H1 (cell line): ENCODE measurements around the gene HGD. TPM values are rescaled to one million over a fixed set of nuclear protein-coding genes. Genes with fewer than 3 reads are reported as not detected.

Experiments
- CTCF ChIA-PET: fragments of 300-600 bp; sonication (Branson Sonifier 250); formaldehyde crosslinking; loops from one replicate; lab custom pipeline; 2021; ENCODE audit not compliant: partially characterized antibody; lab: Charles Lee
- POLR2A ChIA-PET: fragments of 300-600 bp; sonication (Branson Sonifier 250); formaldehyde crosslinking; loops from one replicate; lab custom pipeline; 2021; ENCODE audit warnings: inconsistent platforms; ENCODE audit not compliant: partially characterized antibody; lab: Charles Lee
- DNase-seq, 2 experiments: peaks; one replicate each; pipeline versions ENCODE4 v3.0.0 to v3.0.0-alpha.2; 2010 to 2022; ENCODE audit warnings: low spot score in 2 of 2, low read depth in 1 of 2, mixed read lengths in 1 of 2
- FAIRE-seq: peaks from 2 replicates; lab custom pipeline; 2011; peaks lifted over from hg19 to GRCh38; lab: Jason Lieb, UNC
- H2AFZ ChIP-seq: 2 replicates; pipeline ENCODE4 v1.8.1; 2012; ENCODE audit warnings: low read length, inconsistent platforms
- H2AK5ac ChIP-seq: 2 replicates; pipeline ENCODE4 v1.6.1; 2013; ENCODE audit warnings: low read depth, low read length
- H2BK120ac ChIP-seq: replicated peaks from 2 replicates; pipeline ENCODE3; 2013; ENCODE audit warnings: low read depth, low read length, inconsistent platforms
- H2BK12ac ChIP-seq: 2 replicates; pipeline ENCODE4 v1.6.1; 2013; ENCODE audit warnings: low read depth, low read length
- H2BK15ac ChIP-seq: 2 replicates; pipeline ENCODE4 v1.6.1; 2013; ENCODE audit warnings: low read length
- H2BK20ac ChIP-seq: 2 replicates; pipeline ENCODE4 v1.6.1; 2013; ENCODE audit warnings: low read length
- H2BK5ac ChIP-seq: 2 replicates; pipeline ENCODE4 v1.6.1; 2013; ENCODE audit warnings: low read depth, low read length
- H3K14ac ChIP-seq: 2 replicates; pipeline ENCODE4 v1.6.1; 2013; ENCODE audit warnings: inconsistent platforms; ENCODE audit not compliant: insufficient read length
- H3K18ac ChIP-seq: 2 replicates; pipeline ENCODE4 v1.6.1; 2013; ENCODE audit warnings: low read length; ENCODE audit errors: extremely low read depth
- H3K23ac ChIP-seq: 2 replicates; pipeline ENCODE4 v1.6.1; 2013; ENCODE audit warnings: inconsistent platforms; ENCODE audit not compliant: insufficient read length
- H3K23me2 ChIP-seq: 2 replicates; pipeline ENCODE4 v1.6.1; 2013; ENCODE audit warnings: low read depth, low read length
- H3K27ac ChIP-seq: 2 replicates; pipeline ENCODE4 v1.6.1; 2011; ENCODE audit warnings: low read depth, low read length, inconsistent platforms
- H3K27me3 ChIP-seq, 4 experiments: replicated peaks in 1 of 4; 1 replicate in 1 of 4; 2 replicates in 3 of 4; pipeline versions ENCODE4 v1.6.1 to v1.8.1; 2011 to 2013; ENCODE audit warnings: low read length in 3 of 4, mild to moderate bottlenecking in 3 of 4, inconsistent platforms in 2 of 4, mixed read lengths in 2 of 4, moderate library complexity in 1 of 4; ENCODE audit not compliant: control insufficient read depth in 3 of 4, insufficient read depth in 3 of 4; ENCODE audit errors: extremely low read depth in 1 of 4
- H3K36me3 ChIP-seq, 4 experiments: 2 replicates each; pipeline versions ENCODE4 v1.6.1 to v1.8.1; 2011 to 2013; ENCODE audit warnings: mild to moderate bottlenecking in 4 of 4, low read length in 3 of 4, moderate library complexity in 2 of 4, control low read depth in 1 of 4, inconsistent platforms in 1 of 4; ENCODE audit not compliant: insufficient read depth in 4 of 4, control insufficient read depth in 2 of 4
- H3K4ac ChIP-seq: replicated peaks from 2 replicates; pipeline ENCODE3; 2013; ENCODE audit warnings: low read length, low read depth, mixed read lengths, inconsistent platforms; ENCODE audit not compliant: insufficient read length
- H3K4me1 ChIP-seq, 4 experiments: replicated peaks in 1 of 4; 1 replicate in 1 of 4; 2 replicates in 3 of 4; pipeline versions ENCODE4 v1.6.1 to v1.8.1; 2011 to 2013; ENCODE audit warnings: low read length in 3 of 4, inconsistent platforms in 2 of 4, mixed read lengths in 1 of 4; ENCODE audit not compliant: insufficient read depth in 4 of 4, control insufficient read depth in 3 of 4
- H3K4me2 ChIP-seq, 2 experiments: 2 replicates each; pipeline versions ENCODE4 v1.6.1 to v1.8.1; 2011 to 2013; ENCODE audit warnings: low read depth in 2 of 2, low read length in 2 of 2, control low read depth in 1 of 2, inconsistent platforms in 1 of 2, mild to moderate bottlenecking in 1 of 2; ENCODE audit not compliant: insufficient read depth in 1 of 2
- H3K4me3 ChIP-seq, 4 experiments: fragments of 200-600, 300-600 bp in 1 of 4; sonication (generic), shearing (Covaris generic), sonication (Bioruptor Twin) in 1 of 4; 2 replicates each; pipeline versions ENCODE4 v1.5.1 to v1.8.1; 2011 to 2016; ENCODE audit warnings: low read length in 4 of 4, low read depth in 3 of 4, control low read depth in 2 of 4, inconsistent platforms in 2 of 4, mild to moderate bottlenecking in 2 of 4, mixed read lengths in 1 of 4, moderate library complexity in 1 of 4; ENCODE audit not compliant: insufficient read depth in 2 of 4; ENCODE audit errors: extremely low read depth in 1 of 4
- H3K56ac ChIP-seq: replicated peaks from 2 replicates; pipeline ENCODE3; 2013; ENCODE audit warnings: low read depth, mild to moderate bottlenecking, mixed read lengths, low read length, inconsistent platforms; ENCODE audit not compliant: insufficient read length
- H3K79me1 ChIP-seq: 2 replicates; pipeline ENCODE4 v1.6.1; 2013; ENCODE audit warnings: low read depth, low read length, control low read depth
- H3K79me2 ChIP-seq, 2 experiments: 2 replicates each; pipeline versions ENCODE4 v1.6.1 to v1.8.1; 2012 to 2013; ENCODE audit warnings: low read length in 2 of 2, mild to moderate bottlenecking in 2 of 2, inconsistent platforms in 1 of 2; ENCODE audit not compliant: insufficient read depth in 2 of 2, control insufficient read depth in 1 of 2
- H3K9ac ChIP-seq, 4 experiments: replicated peaks in 1 of 4; 1 replicate in 1 of 4; 2 replicates in 3 of 4; pipeline versions ENCODE4 v1.6.1 to v1.8.1; 2011 to 2013; ENCODE audit warnings: low read depth in 3 of 4, low read length in 3 of 4, control low read depth in 2 of 4, mild to moderate bottlenecking in 2 of 4, moderate library complexity in 2 of 4, inconsistent platforms in 1 of 4; ENCODE audit errors: extremely low read depth in 1 of 4
- H3K9me3 ChIP-seq, 2 experiments: 2 replicates each; pipeline versions ENCODE4 v1.6.1 to v1.8.1; 2012 to 2013; ENCODE audit warnings: mild to moderate bottlenecking in 2 of 2, moderate library complexity in 2 of 2, control low read depth in 1 of 2, inconsistent platforms in 1 of 2, low read depth in 1 of 2, low read length in 1 of 2, mixed read lengths in 1 of 2; ENCODE audit not compliant: insufficient read depth in 2 of 2
- H4K20me1 ChIP-seq, 2 experiments: replicated peaks in 1 of 2; 2 replicates each; pipeline versions ENCODE3 to v1.8.1; 2011 to 2013; ENCODE audit warnings: inconsistent platforms in 2 of 2, low read length in 2 of 2, mild to moderate bottlenecking in 1 of 2; ENCODE audit not compliant: insufficient read depth in 2 of 2, control insufficient read depth in 1 of 2
- H4K5ac ChIP-seq: 2 replicates; pipeline ENCODE4 v1.6.1; 2013; ENCODE audit warnings: low read length, low read depth, mixed read lengths, inconsistent platforms; ENCODE audit not compliant: insufficient read length
- H4K8ac ChIP-seq: 2 replicates; pipeline ENCODE4 v1.8.0; 2013; ENCODE audit warnings: mild to moderate bottlenecking, moderate library complexity, low read length, inconsistent platforms; ENCODE audit not compliant: insufficient read depth; ENCODE audit errors: extremely low read depth
- H4K91ac ChIP-seq: replicated peaks from 2 replicates; pipeline ENCODE3; 2013; ENCODE audit warnings: low read length, mixed read lengths, inconsistent platforms; ENCODE audit not compliant: insufficient read length
- ASH2L ChIP-seq: fragments of 200-600, 300-600 bp; sonication (generic); IDR thresholded peaks from one replicate; pipeline ENCODE4 v1.7.1; 2017; ENCODE audit warnings: low read length
- HDAC6 ChIP-seq: IDR thresholded peaks from one replicate; pipeline ENCODE4 v1.7.1; 2012; ENCODE audit warnings: low read depth, mild to moderate bottlenecking, inconsistent platforms, low read length, moderate library complexity
- KDM1A ChIP-seq: fragments of 200-600, 300-600 bp; sonication (generic); IDR thresholded peaks from 2 replicates; pipeline ENCODE4 v1.7.1; 2016; ENCODE audit warnings: mild to moderate bottlenecking, low read length, borderline replicate concordance
- MAFK ChIP-seq: IDR thresholded peaks from 2 replicates; pipeline ENCODE4 v1.6.1; 2012; ENCODE audit warnings: low read depth, mild to moderate bottlenecking, improper control_type of control experiment, low read length
- RAD21 ChIP-seq, 2 experiments: IDR thresholded peaks in 1 of 2; conservative IDR thresholded peaks in 1 of 2; 2 replicates each; pipeline ENCODE4 v1.6.1; 2011; ENCODE audit warnings: low read depth in 2 of 2, low read length in 2 of 2, improper control_type of control experiment in 1 of 2, inconsistent platforms in 1 of 2, mild to moderate bottlenecking in 1 of 2, moderate library complexity in 1 of 2
- RNF2 ChIP-seq: fragments of 200-900, 300-1000 bp; sonication (generic); IDR thresholded peaks from 2 replicates; pipeline ENCODE4 v1.7.1; 2016; ENCODE audit warnings: borderline replicate concordance, low read depth, mild to moderate bottlenecking, antibody characterized with exemption, low read length; ENCODE audit not compliant: poor library complexity, severe bottlenecking; ENCODE audit errors: missing control alignments
- TCF12 ChIP-seq: IDR thresholded peaks from 2 replicates; pipeline ENCODE4 v1.6.1; 2011; ENCODE audit warnings: low read depth, mild to moderate bottlenecking, low read length
- WGBS, 2 experiments: shearing (Covaris generic) in 1 of 2; methylation state at CpG; one replicate each; pipeline versions ENCODE4 v1.1.6 to v1.1.7; 2013 to 2015; ENCODE audit warnings: low lambda C conversion rate in 2 of 2, mixed read lengths in 2 of 2, inconsistent platforms in 1 of 2, low coverage in 1 of 2, missing lambda C conversion rate in 1 of 2; ENCODE audit not compliant: insufficient replicate concordance in 2 of 2, insufficient coverage in 1 of 2, insufficient read length in 1 of 2; ENCODE audit errors: extremely low coverage in 1 of 2, missing lambda C conversion rate in 1 of 2; 5-methylcytosine and 5-hydroxymethylcytosine counted together
- polyA plus RNA-seq, 7 experiments: library from polyadenylated mRNA; depleted of rRNA in 3 of 7; stranded (reverse) in 5 of 7; unstranded in 2 of 7; fragments of >200 nt in 5 of 7; fragments of 200-250 nt in 2 of 7; gene quantifications; 1 replicate in 5 of 7; 2 replicates in 1 of 7; 4 replicates in 1 of 7; pipeline versions ENCODE4 v1.2.1 to v1.2.3, GENCODE V29; 2011 to 2013; ENCODE audit warnings: missing spikeins in 2 of 7, mixed read lengths in 2 of 7
- total RNA-seq: library from RNA; stranded (reverse); fragmentation: NEBNext Ultra II Directional; extraction: Animal tissue kit (Norgen Biotek cat#: 25700); gene quantifications from 2 replicates; pipeline ENCODE4 v1.2.1, GENCODE V29; 2021
- TF ChIP-seq, protein P1 (sequence below), 3 experiments: IDR thresholded peaks; 1 replicate in 2 of 3; 2 replicates in 1 of 3; pipeline versions ENCODE4 v1.5.1 to v1.6.1; 2011; ENCODE audit warnings: low read length in 3 of 3, mild to moderate bottlenecking in 3 of 3, inconsistent platforms in 2 of 3, low read depth in 1 of 3, moderate library complexity in 1 of 3; ENCODE audit not compliant: insufficient read depth in 1 of 3; ENCODE audit errors: control extremely low read depth in 1 of 3

HGD gene
- total and polyA plus RNA-seq, 2 of the 8 experiments (the other 6 are each of a cell fraction or from before 2014, with no cell fraction given): 0.11 TPM; not detected in 1

DNA sequence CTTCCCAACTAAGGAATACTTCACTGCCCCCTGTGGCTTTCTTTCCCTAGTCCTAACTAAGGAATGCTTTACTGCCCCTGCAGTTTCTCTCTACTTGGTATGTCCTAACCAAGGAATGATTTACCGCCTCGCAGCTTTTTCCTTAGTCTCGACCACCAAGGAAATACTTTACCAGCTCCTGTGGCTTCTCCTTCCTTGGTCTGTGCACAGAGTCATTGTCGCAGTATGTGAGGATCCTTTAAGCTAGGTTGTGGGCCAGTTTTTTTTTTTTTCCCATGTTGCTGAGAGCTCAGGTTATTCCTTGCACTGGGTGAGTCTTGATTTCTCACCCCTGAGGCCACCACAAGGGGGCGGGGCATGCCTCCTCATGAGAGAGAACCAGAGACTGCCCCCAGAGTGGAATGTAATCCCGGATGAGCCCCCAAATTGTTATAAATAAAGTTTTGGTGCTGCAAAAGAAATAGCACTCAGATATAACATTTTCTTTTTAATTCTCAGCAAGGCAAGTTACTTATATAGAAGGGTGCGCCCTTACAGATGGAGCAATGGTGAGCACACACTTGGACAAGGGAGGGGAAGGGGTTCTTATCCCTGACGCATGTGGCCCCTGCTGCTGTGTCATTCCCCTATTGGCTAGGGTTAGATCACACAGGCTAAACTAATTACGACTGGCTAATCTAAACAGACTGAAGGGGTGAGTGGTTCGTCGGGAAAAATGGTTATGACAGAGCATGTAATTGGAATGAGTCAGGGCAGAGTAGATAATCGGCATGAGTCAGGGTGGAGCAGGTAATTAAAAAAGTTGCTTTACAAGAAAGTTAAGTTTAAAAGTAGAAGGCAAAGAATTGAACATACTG is 58.9 kb downstream of the HGD start:
- peaks cover 24% of the 10 kb centered on the region in 2 experiments for H3K9me3 ChIP-seq
- TF ChIP-seq TCF12 (no peak), MAFK (no peak), RAD21 (IDR thresholded peaks at IDR 0.05 in 1 of 2, conservative IDR thresholded peaks at IDR 0.05 in 1 of 2; ENCODE audit: low read depth in 2 of 2, low read length in 2 of 2) (peak; percentile 60 to 68), ASH2L (no peak), KDM1A (no peak), RNF2 (no peak), HDAC6 (no peak)
- TF ChIP-seq, protein P1, sequence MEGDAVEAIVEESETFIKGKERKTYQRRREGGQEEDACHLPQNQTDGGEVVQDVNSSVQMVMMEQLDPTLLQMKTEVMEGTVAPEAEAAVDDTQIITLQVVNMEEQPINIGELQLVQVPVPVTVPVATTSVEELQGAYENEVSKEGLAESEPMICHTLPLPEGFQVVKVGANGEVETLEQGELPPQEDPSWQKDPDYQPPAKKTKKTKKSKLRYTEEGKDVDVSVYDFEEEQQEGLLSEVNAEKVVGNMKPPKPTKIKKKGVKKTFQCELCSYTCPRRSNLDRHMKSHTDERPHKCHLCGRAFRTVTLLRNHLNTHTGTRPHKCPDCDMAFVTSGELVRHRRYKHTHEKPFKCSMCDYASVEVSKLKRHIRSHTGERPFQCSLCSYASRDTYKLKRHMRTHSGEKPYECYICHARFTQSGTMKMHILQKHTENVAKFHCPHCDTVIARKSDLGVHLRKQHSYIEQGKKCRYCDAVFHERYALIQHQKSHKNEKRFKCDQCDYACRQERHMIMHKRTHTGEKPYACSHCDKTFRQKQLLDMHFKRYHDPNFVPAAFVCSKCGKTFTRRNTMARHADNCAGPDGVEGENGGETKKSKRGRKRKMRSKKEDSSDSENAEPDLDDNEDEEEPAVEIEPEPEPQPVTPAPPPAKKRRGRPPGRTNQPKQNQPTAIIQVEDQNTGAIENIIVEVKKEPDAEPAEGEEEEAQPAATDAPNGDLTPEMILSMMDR (IDR thresholded peaks at IDR 0.05; ENCODE audit: control extremely low read depth in 1 of 3, insufficient read depth in 1 of 3, low read depth in 1 of 3, low read length in 3 of 3): peak; percentile 23 to 35 (median 33); a peak in 3 of 4 replicates
- DNase-seq: peak in 1 of 2 experiments; percentile 69
- H2BK12ac ChIP-seq: no peak overlapping the region
- no peak overlapping the region for H3K14ac ChIP-seq
- no peak overlapping the region; a peak in 1 of 8 replicates for H3K4me3 ChIP-seq
- WGBS, 2 experiments: 83% methylated on average over 12 of the region's 12 CpGs; no CpG with 5 or more reads in 1 of the 2 experiments
- POLR2A ChIA-PET: no interaction called here
- no peak overlapping the region for H3K27ac ChIP-seq
- no peaks in the 10 kb centered on the region for H3K23me2 ChIP-seq
- no peak overlapping the region for H2AK5ac ChIP-seq
- H2BK5ac ChIP-seq: no peak overlapping the region
- no peak overlapping the region for H2BK120ac ChIP-seq
- H3K18ac ChIP-seq: no peak overlapping the region
- H4K5ac ChIP-seq: no peak overlapping the region
- FAIRE-seq: no peak
- no peak overlapping the region for H3K4ac ChIP-seq
- no peaks in the 10 kb centered on the region for H3K79me1 ChIP-seq
- no peak overlapping the region for H2AFZ ChIP-seq
- no peaks in the 10 kb centered on the region for H3K79me2 ChIP-seq
- H4K8ac ChIP-seq: no peak overlapping the region
- no peaks in the 10 kb centered on the region for H4K20me1 ChIP-seq
- H4K91ac ChIP-seq: no peak overlapping the region
- no peak overlapping the region for H3K4me2 ChIP-seq
- H2BK20ac ChIP-seq: no peak overlapping the region
- peaks cover 0 to 4% (median 0%) of the 10 kb centered on the region in 4 experiments; a peak in 1 of 8 replicates for H3K36me3 ChIP-seq
- no peak overlapping the region for H2BK15ac ChIP-seq
- H3K27me3 ChIP-seq: no peaks in the 10 kb centered on the region
- H3K9ac ChIP-seq: no peak overlapping the region
- H3K4me1 ChIP-seq: no peaks in the 10 kb centered on the region
- CTCF ChIA-PET: interaction anchor here (0.6 to 1.2 kb wide), 4 partner anchors 77 to 177 kb away, joined by 3 to 5 read pairs (median 4); no protein-coding TSS in a partner anchor
- H3K23ac ChIP-seq: no peak overlapping the region
- no peak overlapping the region for H3K56ac ChIP-seq
